SJCRH30 (cell line): ENCODE results near the gene MCF2L. TPM values are rescaled to one million over a fixed set of nuclear protein-coding genes. Genes with fewer than 3 reads are reported as not detected.
"Not testable (repeated sequence)": the region's sequence is repeated elsewhere in the genome, so short reads cannot be mapped to it uniquely, and the experiment has no call there.

Source experiments
- DNase-seq, 2 experiments: peaks; one replicate each; pipeline ENCODE4 v3.0.0-alpha.2; 2015 to 2020
- H3K27ac ChIP-seq: fragments of 250-450 bp; sonication (Bioruptor Pico); 2 replicates; pipeline ENCODE4 v1.5.1; 2020; ENCODE audit warnings: mild to moderate bottlenecking, moderate library complexity
- H3K27me3 ChIP-seq: fragments of 250-450 bp; sonication (Bioruptor Pico); 2 replicates; pipeline ENCODE4 v1.5.1; 2020; ENCODE audit warnings: mild to moderate bottlenecking, moderate library complexity
- H3K36me3 ChIP-seq: fragments of 250-450 bp; sonication (Bioruptor Pico); 2 replicates; pipeline ENCODE4 v1.5.1; 2020; ENCODE audit warnings: mild to moderate bottlenecking, moderate library complexity
- H3K4me1 ChIP-seq: fragments of 250-450 bp; sonication (Bioruptor Pico); 2 replicates; pipeline ENCODE4 v1.5.1; 2020; ENCODE audit warnings: mild to moderate bottlenecking, moderate library complexity
- H3K4me3 ChIP-seq: fragments of 250-450 bp; sonication (Bioruptor Pico); 2 replicates; pipeline ENCODE4 v1.5.1; 2020; ENCODE audit warnings: mild to moderate bottlenecking, moderate library complexity
- H3K9me3 ChIP-seq: fragments of 250-450 bp; sonication (Bioruptor Pico); replicated peaks from 2 replicates; pipeline ENCODE4 v1.5.1; 2020; ENCODE audit warnings: mild to moderate bottlenecking, moderate library complexity
- total RNA-seq: library from RNA; depleted of rRNA; stranded (reverse); fragments of >200 nt; shearing (Covaris generic); gene quantifications from 2 replicates; pipeline ENCODE4 v1.2.3, GENCODE V29; 2014

Gene MCF2L
- total RNA-seq, 1 experiment from 2014 or later: 4.4 TPM

DNA sequence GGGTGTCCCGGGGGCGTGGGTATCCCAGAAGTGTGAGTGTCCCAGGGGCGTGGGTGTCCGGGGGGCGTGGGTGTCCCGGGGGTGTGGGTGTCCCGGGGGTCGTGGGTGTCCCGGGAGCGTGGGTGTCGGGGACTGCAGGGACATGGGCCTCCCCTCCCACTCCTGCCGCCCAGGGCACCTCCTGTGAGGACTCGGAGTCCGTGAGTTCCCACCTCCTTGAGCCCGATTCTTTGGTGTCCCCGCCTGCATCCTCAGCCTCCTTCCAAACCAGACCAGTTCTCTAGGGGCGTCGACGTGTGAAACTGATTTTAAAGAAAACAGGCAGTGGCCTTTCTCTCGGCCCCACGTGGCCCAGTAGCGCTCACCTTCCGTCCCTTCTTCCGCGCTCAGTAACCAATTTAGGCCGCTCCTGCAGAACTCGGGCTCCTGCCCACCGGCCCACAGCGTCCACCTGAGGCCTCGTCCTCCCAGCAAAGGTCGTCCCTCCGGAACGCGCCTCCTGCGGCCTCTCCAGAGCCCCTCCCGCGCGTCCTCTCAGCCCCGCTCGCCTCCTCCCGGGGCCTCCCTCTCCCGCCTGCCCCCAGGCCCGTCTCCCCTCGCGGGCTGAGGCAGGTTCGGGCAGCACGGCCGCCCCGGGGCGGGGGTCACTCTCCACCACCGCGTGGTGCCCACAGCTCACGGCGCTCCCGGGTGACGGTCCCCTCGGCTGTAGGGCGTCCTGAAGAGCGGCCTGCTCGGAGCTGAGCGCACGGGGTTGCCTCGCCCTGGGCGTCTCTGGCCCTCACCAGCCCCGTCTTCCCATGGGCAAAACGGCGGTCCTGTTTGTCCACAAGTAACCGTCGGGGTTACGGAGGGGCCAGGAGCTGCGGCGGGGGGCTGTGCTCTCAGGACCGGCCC is 140.4 kb downstream of the MCF2L start:
- no peaks in the 10 kb centered on the region for H3K4me1 ChIP-seq
- H3K36me3 ChIP-seq: no peaks in the 10 kb centered on the region
- DNase-seq: no peak
- no peak overlapping the region for H3K27ac ChIP-seq
- H3K4me3 ChIP-seq: no peak overlapping the region
- H3K9me3 ChIP-seq: no peaks in the 10 kb centered on the region
- H3K27me3 ChIP-seq: no peaks in the 10 kb centered on the region

DNA sequence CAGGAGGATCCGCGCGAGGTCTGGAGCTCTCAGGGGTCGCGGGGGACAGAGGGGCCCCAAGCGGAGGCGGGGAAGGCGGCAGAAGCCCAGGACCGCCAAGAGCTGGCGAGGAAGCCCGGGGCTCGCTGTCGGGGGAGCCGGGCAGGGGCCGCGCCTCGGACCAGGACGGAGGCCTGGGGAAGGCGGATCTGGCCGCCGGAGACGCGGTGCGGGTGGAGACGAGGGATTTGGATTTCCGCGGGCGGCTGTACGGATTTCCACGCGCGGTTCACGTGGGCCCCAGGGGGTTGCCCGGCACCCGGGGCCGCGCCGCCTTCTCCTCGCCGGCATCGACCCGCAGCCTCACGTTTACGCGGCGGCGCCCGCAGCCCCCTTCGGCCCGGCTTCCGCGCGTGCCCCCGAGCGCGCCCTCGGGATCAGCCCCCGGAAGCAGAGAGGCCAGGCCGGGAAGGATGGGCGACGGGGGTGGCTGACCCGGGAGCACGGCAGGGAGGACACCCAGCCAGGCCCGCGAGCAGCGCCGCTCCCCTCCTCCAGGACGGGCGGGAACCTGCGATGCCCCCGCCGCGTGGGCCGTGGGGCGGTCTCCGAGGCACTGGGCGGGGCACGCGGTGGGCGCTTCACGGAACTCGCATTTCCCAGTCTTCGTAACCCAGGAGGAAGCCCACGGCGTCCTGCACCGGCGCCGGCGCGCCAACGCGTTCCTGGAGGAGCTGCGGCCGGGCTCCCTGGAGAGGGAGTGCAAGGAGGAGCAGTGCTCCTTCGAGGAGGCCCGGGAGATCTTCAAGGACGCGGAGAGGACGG is 141.2 kb downstream of the MCF2L start:
- Histone ChIP-seq H3K9me3 (no peaks in the 10 kb centered on the region), H3K27ac (no peak overlapping the region), H3K4me3 (no peak overlapping the region)

DNA sequence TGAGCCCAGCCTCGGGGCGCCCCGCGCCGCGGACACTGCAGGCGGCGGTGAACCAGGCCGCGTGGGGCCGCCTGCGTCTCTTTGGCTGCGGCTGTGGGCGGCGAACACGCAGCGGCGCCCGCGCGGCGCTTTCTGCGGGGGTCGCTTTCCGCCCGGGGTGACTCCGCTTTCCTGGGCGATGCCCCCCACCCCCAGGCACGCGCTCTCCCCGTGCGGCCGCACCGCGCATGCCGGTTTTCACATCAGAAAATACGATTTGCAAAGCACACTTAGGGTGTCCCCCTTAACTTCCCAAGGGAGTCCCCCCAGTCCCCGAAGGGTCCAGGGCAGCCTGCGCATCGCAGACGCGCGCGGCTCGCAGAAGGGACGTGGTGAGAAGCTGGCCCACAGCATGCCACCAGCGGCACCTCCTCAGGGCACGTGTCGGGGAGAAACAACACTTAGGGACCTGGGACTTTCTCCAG is 141.9 kb downstream of the MCF2L start:
- no peaks in the 10 kb centered on the region for H3K9me3 ChIP-seq
- H3K4me1 ChIP-seq: no peaks in the 10 kb centered on the region
- no peak overlapping the region for H3K27ac ChIP-seq
- no peaks in the 10 kb centered on the region for H3K27me3 ChIP-seq
- H3K4me3 ChIP-seq: no peak overlapping the region
- no peak for DNase-seq
- no peaks in the 10 kb centered on the region for H3K36me3 ChIP-seq

More for the DNA sequence above, 141.2 kb downstream of the MCF2L start:
- H3K27me3 ChIP-seq: no peaks in the 10 kb centered on the region
- no peak for DNase-seq
- H3K36me3 ChIP-seq: no peaks in the 10 kb centered on the region
- no peaks in the 10 kb centered on the region for H3K4me1 ChIP-seq

DNA sequence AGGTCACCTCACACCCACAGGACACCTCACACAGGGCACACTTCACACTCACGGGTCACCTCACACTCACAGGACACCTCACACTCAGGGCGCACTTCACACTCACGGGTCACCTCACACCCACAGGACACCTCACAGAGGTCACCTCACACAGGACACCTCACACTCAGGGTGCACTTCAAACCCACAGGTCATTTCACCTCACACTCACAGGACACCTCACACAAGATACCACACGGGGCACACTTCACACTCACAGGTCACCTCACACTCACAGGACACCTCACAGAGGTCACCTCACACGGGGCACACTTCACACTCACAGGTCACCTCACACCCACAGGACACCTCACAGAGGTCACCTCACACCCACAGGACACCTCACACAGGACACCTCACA is 142.8 kb downstream of the MCF2L start:
- not testable (repeated sequence) for H3K9me3 ChIP-seq, H3K36me3 ChIP-seq, H3K4me3 ChIP-seq, H3K4me1 ChIP-seq, H3K27me3 ChIP-seq, H3K27ac ChIP-seq, DNase-seq

DNA sequence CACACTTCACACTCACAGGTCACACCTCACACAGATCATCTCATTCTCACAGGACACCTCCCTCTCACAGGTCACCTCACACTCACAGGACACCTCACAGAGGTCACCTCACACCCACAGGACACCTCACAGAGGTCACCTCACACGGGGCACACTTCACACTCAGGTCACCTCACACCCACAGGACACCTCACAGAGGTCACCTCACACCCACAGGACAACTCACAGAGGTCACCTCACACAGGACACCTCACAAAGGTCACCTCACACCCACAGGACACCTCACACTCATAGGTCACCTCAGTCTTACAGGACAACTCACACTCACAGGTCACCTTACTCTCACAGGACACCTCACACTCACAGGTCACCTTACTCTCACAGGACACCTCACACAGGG is 143.5 kb downstream of the MCF2L start:
- not testable (repeated sequence) for H3K36me3 ChIP-seq, H3K9me3 ChIP-seq, H3K4me3 ChIP-seq, H3K27ac ChIP-seq, H3K27me3 ChIP-seq, H3K4me1 ChIP-seq, DNase-seq

DNA sequence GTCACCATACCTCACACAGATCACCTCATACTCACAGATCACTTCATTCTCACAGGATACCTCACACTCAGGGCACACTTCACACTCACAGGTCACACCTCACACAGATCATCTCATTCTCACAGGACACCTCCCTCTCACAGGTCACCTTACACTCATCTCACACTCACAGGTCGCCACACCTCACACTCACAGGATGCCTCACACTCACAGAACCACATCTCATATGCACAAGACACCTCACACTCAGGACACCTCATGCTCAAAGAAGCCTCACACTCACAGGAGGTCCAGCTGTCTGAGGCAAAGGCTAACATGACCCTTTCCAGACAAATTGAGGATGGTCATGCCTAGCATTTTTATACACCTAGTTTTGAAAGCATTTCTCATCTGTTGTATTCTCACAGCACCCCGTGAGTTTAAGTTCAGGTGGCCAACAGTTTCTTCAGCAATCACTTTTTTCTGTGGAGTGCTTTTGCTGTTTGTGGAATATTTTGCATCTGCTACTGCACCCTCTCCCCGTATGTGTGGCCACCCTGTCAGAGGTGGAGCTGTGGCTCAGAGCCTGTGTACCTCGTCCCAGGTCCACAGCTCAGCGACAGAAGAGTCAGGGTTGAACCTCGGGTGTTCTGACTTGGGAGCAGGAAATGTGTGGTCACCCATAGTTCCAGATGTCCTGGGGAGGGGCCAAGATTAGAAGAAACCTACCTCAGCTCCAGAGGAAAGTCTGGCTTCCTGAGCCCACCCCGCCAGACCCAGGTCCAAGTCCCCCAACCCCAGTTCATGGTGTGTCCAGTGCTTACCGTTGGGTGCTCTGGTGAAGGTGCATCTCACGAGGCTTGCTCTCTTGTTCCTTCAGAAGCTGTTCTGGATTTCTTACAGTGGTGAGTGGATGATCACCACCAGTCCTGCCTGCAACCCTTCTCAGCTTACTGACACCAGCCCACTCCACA is 144.2 kb downstream of the MCF2L start:
- no peaks in the 10 kb centered on the region for H3K4me1 ChIP-seq
- no peaks in the 10 kb centered on the region for H3K9me3 ChIP-seq
- no peaks in the 10 kb centered on the region for H3K36me3 ChIP-seq
- H3K27me3 ChIP-seq: no peaks in the 10 kb centered on the region
- no peak overlapping the region for H3K27ac ChIP-seq
- DNase-seq: no peak
- no peak overlapping the region for H3K4me3 ChIP-seq

DNA sequence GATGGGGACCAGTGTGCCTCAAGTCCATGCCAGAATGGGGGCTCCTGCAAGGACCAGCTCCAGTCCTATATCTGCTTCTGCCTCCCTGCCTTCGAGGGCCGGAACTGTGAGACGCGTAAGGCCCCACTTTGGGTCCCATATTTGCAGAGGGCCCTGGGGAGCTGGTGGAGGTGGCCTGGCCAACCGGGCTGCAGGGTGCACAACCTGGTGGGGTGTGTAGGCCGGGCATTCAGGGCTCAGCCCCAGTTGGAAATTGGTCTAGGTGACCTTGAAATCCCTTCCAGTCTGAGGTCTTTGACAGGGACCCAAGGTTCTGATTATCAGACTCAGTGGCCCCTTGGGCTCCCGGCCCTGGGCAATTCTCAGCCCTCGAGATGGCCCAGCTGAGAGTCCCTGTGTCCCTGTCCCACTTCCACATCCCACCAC is 144.8 kb downstream of the MCF2L start:
- Histone ChIP-seq H3K9me3 (no peaks in the 10 kb centered on the region), H3K4me1 (no peaks in the 10 kb centered on the region), H3K4me3 (no peak overlapping the region), H3K36me3 (no peaks in the 10 kb centered on the region), H3K27me3 (no peaks in the 10 kb centered on the region), H3K27ac (no peak overlapping the region)
- peak in 1 of 2 experiments; percentile 0 for DNase-seq

DNA sequence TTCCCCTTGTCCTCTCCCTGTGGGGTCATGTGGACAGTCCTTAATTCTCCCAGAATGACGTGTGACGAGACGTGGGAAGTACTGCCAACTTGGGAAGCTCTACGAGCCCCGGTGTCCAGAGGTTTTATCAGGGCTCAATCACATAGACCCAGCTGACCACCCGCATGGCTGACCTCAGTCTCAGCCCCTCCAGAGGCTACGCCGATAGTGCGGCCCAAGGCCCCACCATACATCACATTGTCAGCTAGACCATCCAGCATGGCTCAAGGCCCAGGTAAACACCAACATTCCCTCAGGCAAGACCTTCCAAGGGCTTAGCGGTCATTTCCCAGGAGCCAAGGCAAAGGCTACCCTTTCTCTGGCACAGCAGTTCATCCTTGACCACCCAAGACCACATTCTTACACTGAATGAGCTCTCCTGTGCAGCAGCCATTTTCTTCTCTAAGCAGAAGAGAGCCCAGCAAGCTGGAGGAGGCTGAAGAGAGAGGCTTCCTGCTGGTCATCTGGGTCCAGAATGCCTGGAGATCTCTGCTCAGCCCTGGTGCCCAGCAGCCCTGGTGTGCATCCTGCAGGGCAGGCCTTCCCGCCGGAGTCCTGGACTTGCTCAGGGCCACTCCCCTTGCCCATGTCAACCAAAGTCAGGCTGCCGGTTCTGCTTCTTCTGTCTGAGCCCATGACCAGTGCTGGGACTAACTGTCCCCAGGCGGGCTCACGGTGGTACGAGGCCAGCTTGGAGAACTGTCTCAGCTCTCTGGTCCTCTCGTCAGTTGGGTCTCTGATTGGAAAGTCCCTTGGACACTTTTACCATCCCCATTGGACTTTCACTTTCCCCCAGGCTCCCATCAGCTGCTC is 145.7 kb downstream of the MCF2L start:
- Histone ChIP-seq H3K9me3 (no peaks in the 10 kb centered on the region), H3K27ac (no peak overlapping the region), H3K36me3 (no peaks in the 10 kb centered on the region), H3K27me3 (no peaks in the 10 kb centered on the region), H3K4me3 (no peak overlapping the region), H3K4me1 (no peaks in the 10 kb centered on the region)
- peak in 1 of 2 experiments; percentile 0 for DNase-seq

DNA sequence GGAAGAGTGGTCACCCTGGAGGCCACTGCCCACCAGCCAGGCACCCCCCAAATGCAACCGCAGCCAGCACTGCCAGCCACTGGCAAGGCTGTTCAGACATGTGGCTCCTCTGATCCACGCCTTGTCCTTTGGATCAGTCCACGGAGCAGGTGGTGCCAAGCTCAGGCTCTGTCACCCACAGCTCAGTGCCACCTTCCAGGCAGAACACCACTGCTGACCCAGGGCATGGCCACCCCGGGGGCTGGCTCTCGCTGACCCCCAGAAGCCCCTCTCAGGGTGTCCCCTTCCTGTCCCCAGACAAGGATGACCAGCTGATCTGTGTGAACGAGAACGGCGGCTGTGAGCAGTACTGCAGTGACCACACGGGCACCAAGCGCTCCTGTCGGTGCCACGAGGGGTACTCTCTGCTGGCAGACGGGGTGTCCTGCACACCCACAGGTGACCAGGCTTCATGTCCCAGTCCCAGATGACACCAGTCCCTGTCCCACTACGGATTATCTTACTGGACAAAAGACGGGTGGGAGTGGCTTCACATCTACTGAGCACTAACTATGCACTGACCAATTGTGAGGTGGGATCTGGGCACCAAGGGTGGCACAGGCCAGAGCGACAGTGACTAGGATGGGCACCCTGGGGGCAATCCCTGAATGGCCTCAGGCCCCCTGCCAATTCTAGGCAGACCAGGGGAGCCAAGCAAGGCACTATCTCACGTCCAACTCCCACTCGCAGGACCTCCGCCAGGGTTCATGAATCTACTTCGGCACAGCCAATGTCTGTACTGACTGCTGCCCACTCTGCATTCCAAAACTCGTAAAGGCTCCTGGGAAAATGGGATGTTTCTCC is 146.6 kb downstream of the MCF2L start:
- Histone ChIP-seq H3K4me3 (no peak overlapping the region), H3K36me3 (no peaks in the 10 kb centered on the region)
- no peak for DNase-seq

DNA sequence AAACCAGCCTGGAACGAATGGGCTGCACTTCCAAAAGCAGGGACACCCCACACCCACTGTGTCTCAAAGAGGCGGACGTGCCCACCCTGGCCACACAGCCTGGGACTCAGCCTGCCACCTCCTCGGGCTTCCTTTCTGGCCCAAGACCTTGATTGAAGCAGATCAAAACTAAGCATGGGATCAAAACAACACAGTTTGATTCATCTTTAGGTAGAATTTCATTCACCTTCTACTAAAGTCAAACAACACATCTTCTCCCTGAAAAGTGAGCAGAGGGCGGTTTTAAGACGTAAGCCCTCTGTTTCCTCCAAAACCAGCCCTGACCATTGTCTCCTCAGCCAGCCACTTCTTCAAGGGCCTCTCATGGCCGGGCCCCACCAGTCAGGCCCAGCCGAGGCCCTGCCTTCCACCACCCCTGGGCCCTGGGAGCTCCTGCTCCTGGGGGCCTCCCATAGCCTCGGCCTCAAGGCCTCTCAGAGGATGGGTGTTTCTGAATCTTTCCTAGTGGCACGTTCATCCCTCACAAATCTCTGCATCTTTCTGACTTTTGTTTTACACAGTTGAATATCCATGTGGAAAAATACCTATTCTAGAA is 147.3 kb downstream of the MCF2L start:
- no peaks in the 10 kb centered on the region for H3K4me1 ChIP-seq
- H3K36me3 ChIP-seq: no peaks in the 10 kb centered on the region
- DNase-seq: no peak
- H3K27me3 ChIP-seq: no peaks in the 10 kb centered on the region
- H3K27ac ChIP-seq: no peak overlapping the region
- H3K9me3 ChIP-seq: no peaks in the 10 kb centered on the region
- H3K4me3 ChIP-seq: no peak overlapping the region

More for the DNA sequence above, 146.6 kb downstream of the MCF2L start:
- Histone ChIP-seq H3K27me3 (no peaks in the 10 kb centered on the region), H3K9me3 (no peaks in the 10 kb centered on the region), H3K4me1 (no peaks in the 10 kb centered on the region), H3K27ac (no peak overlapping the region)

DNA sequence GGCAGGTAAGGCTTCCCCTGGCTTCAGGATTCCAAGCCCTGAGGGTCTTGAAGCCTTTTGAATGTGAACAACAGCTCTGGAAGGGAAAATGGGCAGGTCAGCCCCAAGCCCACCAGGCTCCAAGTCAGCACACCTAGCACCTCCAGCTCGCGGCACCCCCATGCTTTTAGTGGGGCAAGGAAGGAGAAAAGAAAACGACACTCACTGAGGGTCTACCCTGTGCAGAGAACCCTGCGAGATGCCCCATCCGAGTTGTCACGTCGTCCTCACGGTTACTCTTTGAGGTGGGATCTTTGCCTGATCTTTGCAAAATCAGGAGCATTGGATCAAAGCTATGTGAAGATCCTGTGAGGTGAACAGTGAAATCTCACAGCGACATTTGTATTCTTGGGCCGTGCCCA is 147.9 kb downstream of the MCF2L start:
- Histone ChIP-seq H3K4me1 (no peaks in the 10 kb centered on the region), H3K9me3 (no peaks in the 10 kb centered on the region), H3K4me3 (no peak overlapping the region), H3K27ac (no peak overlapping the region), H3K27me3 (no peaks in the 10 kb centered on the region), H3K36me3 (no peaks in the 10 kb centered on the region)
- DNase-seq: no peak

DNA sequence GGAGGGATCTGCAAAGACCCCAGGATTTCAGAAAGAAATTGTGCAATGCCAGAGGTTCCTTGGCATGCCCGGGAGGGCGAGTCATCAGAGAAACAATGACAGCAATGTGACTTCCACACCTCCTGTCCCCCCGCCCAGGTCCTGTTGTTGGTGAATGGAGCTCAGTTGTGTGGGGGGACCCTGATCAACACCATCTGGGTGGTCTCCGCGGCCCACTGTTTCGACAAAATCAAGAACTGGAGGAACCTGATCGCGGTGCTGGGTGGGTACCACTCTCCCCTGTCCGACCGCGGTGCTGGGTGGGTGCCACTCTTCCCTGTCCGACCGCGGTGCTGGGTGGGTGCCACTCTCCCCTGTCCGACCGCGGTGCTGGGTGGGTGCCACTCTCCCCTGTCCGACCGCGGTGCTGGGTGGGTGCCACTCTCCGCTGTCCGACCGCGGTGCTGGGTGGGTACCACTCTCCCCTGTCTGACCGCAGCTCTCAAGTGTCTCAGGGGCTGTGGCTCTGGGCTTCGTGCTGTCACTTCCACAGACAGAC is 148.4 kb downstream of the MCF2L start:
- no peaks in the 10 kb centered on the region for H3K4me1 ChIP-seq
- no peak overlapping the region for H3K4me3 ChIP-seq
- no peaks in the 10 kb centered on the region for H3K9me3 ChIP-seq
- no peak overlapping the region for H3K27ac ChIP-seq
- H3K36me3 ChIP-seq: no peaks in the 10 kb centered on the region
- no peak for DNase-seq
- no peaks in the 10 kb centered on the region for H3K27me3 ChIP-seq

DNA sequence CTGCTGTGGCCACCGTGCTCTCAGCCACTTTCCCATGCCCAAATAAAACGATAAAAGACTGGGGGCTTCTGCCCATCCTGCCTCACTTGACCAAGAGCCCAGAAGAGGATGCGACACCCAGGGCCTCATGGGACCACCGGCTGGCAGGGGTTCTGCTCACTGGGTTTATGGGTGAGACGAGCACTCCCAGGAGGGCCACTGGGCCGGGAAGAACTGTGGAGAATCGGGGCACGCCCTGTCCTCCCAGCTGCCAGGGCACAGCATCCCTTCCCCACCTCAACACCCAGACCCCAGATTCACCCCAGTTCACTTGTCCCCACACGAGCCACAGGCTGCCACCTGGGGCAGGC is 148.9 kb downstream of the MCF2L start:
- Histone ChIP-seq H3K36me3 (no peaks in the 10 kb centered on the region), H3K9me3 (no peaks in the 10 kb centered on the region), H3K4me1 (no peaks in the 10 kb centered on the region), H3K27me3 (no peaks in the 10 kb centered on the region), H3K27ac (no peak overlapping the region), H3K4me3 (no peak overlapping the region)
- DNase-seq: no peak
